ENCODE results near the gene CBX5. TPM values are rescaled to one million over a fixed set of nuclear protein-coding genes. Genes with fewer than 3 reads are reported as not detected.
"Not testable (repeated sequence)": the region's sequence is repeated elsewhere in the genome, so short reads cannot be mapped to it uniquely, and the experiment has no call there.

CBX5 gene
- 36.7 and 37.6 TPM in 2 replicates for total RNA-seq (2014; rRNA removed; shearing (Covaris generic))
- polyA plus RNA-seq (2016; fragmentation: Nextera tagmentation; extraction: Ambion mirVana), result 29.6 TPM in 2 replicates

GRCh38 chr12:54279632-54280467 is at the start of gene CBX5:
TSS of gene CBX5 (minus strand) at chr12:54280122. CDS start at chr12:54257650, 22,472 bp downstream.
- peak within 1 kb of the TSS; percentile 99 for H3K9ac ChIP-seq
- no peaks in the 10 kb centered on the region for H3K9me3 ChIP-seq (ENCODE audit: low read depth)
- H3K27ac ChIP-seq, result peak within 1 kb of the TSS; percentile 91
- H3K36me3 ChIP-seq (ENCODE audit: low read depth), result peaks cover 37% of the 10 kb centered on the region
- TF ChIP-seq EZH2 (IDR thresholded peaks at IDR 0.05; ENCODE audit: insufficient read depth, poor library complexity, severe bottlenecking) (no peak), EZH2phosphoT487 (IDR thresholded peaks at IDR 0.05; ENCODE audit: insufficient read depth, low read depth) (no peak)
- peak within 1 kb of the TSS; percentile 94 for H3K4me3 ChIP-seq
- peaks cover 83% of the 10 kb centered on the region for H3K79me2 ChIP-seq (ENCODE audit: insufficient read depth)
- WGBS, 2 experiments (ENCODE audit: low coverage in 1 of 2, low lambda C conversion rate in 2 of 2, missing lambda C conversion rate in 2 of 2), result 1% methylated on average over 49 of the region's 49 CpGs
- peaks cover 24% of the 10 kb centered on the region for H4K20me1 ChIP-seq (ENCODE audit: insufficient read depth)
- peaks cover 29% of the 10 kb centered on the region for H3K4me1 ChIP-seq (ENCODE audit: insufficient read depth)
- peaks cover 59% of the 10 kb centered on the region for H3F3A ChIP-seq (ENCODE audit: insufficient read depth)
- no peaks in the 10 kb centered on the region for H3K27me3 ChIP-seq (replicated peaks; ENCODE audit: insufficient read depth)
- peak within 1 kb of the TSS; percentile 99 for H3K4me2 ChIP-seq (ENCODE audit: unreplicated experiment)
- no peaks in the 10 kb centered on the region for H3K9me2 ChIP-seq (ENCODE audit: insufficient read depth)
- peak; percentile 99 for DNase-seq
- in situ Hi-C loops (cut with MboI), result no loop called here
- peak within 1 kb of the TSS; percentile 83 for H2AFZ ChIP-seq

- H3K79me2 ChIP-seq (ENCODE audit: insufficient read depth), result peaks cover 88% of the 10 kb centered on the region
- no peaks in the 10 kb centered on the region for H4K20me1 ChIP-seq (ENCODE audit: insufficient read depth)
- no peak overlapping the region for H2AFZ ChIP-seq
- in situ Hi-C loops (cut with MboI), result no loop called here
- H3K9me2 ChIP-seq (ENCODE audit: insufficient read depth), result no peaks in the 10 kb centered on the region
- no peak overlapping the region; the same call in 1 of the 2 replicates for H3K9ac ChIP-seq
- no peaks in the 10 kb centered on the region for H3K36me3 ChIP-seq (ENCODE audit: low read depth)
- DNase-seq, result no peak
- H3K27ac ChIP-seq, result peak overlapping the region; percentile 54
- H3K27me3 ChIP-seq (replicated peaks; ENCODE audit: insufficient read depth), result no peaks in the 10 kb centered on the region
- H3K4me3 ChIP-seq, result 0 out of 2 replicates have a peak overlapping the region, but pooled peaks have one; percentile 4
- no peak for TF ChIP-seq EZH2 (IDR thresholded peaks at IDR 0.05; ENCODE audit: insufficient read depth, poor library complexity, severe bottlenecking)
- TF ChIP-seq EZH2phosphoT487 (IDR thresholded peaks at IDR 0.05; ENCODE audit: insufficient read depth, low read depth), result no peak
- 77 to 81% methylated on average over 6 of the region's 6 CpGs for WGBS, 2 experiments (ENCODE audit: low coverage in 1 of 2, low lambda C conversion rate in 2 of 2, missing lambda C conversion rate in 2 of 2)
- peak overlapping the region; percentile 57 for H3K4me2 ChIP-seq (ENCODE audit: unreplicated experiment)
- H3F3A ChIP-seq (ENCODE audit: insufficient read depth), result peaks cover 23% of the 10 kb centered on the region
- no peaks in the 10 kb centered on the region for H3K9me3 ChIP-seq (ENCODE audit: low read depth)
- H3K4me1 ChIP-seq (ENCODE audit: insufficient read depth), result peaks cover 48% of the 10 kb centered on the region
Measured at GRCh38 chr12:54328595-54329337, 48.8 kb upstream of the CBX5 start.

- Histone ChIP-seq H3F3A (ENCODE audit: insufficient read depth) (peaks cover 23% of the 10 kb centered on the region), H3K79me2 (ENCODE audit: insufficient read depth) (peaks cover 56% of the 10 kb centered on the region), H3K4me2 (ENCODE audit: unreplicated experiment) (peak overlapping the region; percentile 99), H3K4me3 (peak overlapping the region; percentile 92), H3K27ac (peak overlapping the region; percentile 95), H3K4me1 (ENCODE audit: insufficient read depth) (peaks cover 37% of the 10 kb centered on the region), H2AFZ (peak overlapping the region; percentile 52), H3K9ac (peak overlapping the region; percentile 100)
- WGBS, 2 experiments (ENCODE audit: low coverage in 1 of 2, low lambda C conversion rate in 2 of 2, missing lambda C conversion rate in 2 of 2), result 35 to 47% methylated on average over 22 of the region's 22 CpGs
- H4K20me1 ChIP-seq (ENCODE audit: insufficient read depth); H3K36me3 ChIP-seq (ENCODE audit: low read depth); in situ Hi-C loops (cut with MboI); H3K9me3 ChIP-seq (ENCODE audit: low read depth); H3K27me3 ChIP-seq (replicated peaks; ENCODE audit: insufficient read depth); H3K9me2 ChIP-seq (ENCODE audit: insufficient read depth): not testable (repeated sequence)
- DNase-seq, result peak; percentile 48
Measured at GRCh38 chr12:54325442-54326109, 45.7 kb upstream of the CBX5 start.

All from GM23248 (cell line).